Adrenal gland (tissue), 12 donors: ENCODE measurements around the gene P2RY1. TPM values are rescaled to one million over a fixed set of nuclear protein-coding genes. Genes with fewer than 3 reads are reported as not detected.

Experiments
- DNase-seq, 7 donors: peaks; one replicate each; pipeline ENCODE4 v3.0.0-alpha.2; 2019 to 2020
- H3K27ac ChIP-seq, 5 donors: fragments of 200-600 bp; sonication (generic) in 4 of 5; 1 replicate in 3 of 5; 2 replicates in 2 of 5; pipeline versions ENCODE4 v1.5.1 to v1.8.0; 2016 to 2020; ENCODE audit warnings: mild to moderate bottlenecking in 1 of 5
- H3K27me3 ChIP-seq: fragments of 200-600 bp; 2 replicates; pipeline ENCODE4 v1.8.0; 2021
- H3K36me3 ChIP-seq, 2 donors: fragments of 200-600 bp; replicated peaks in 1 of 2; 1 replicate in 1 of 2; 2 replicates in 1 of 2; pipeline versions ENCODE4 v1.5.1 to v1.8.0; 2018 to 2022
- H3K4me1 ChIP-seq, 2 donors: fragments of 200-600 bp; replicated peaks in 1 of 2; 1 replicate in 1 of 2; 2 replicates in 1 of 2; pipeline versions ENCODE4 v1.5.1 to v1.8.0; 2018 to 2021
- H3K4me3 ChIP-seq, 4 donors: fragments of 200-600 bp; sonication (generic) in 3 of 4; one replicate each; pipeline ENCODE4 v1.5.1; 2016 to 2018
- H3K9me3 ChIP-seq, 3 donors: fragments of 200-600 bp; sonication (generic) in 1 of 3; replicated peaks in 1 of 3; 1 replicate in 2 of 3; 2 replicates in 1 of 3; pipeline versions ENCODE4 v1.5.1 to v1.8.0; 2016 to 2021
- CTCF ChIP-seq, 6 experiments: fragments of 450-650 bp in 4 of 6; fragments of 200-600 bp in 2 of 6; sonication (generic) in 1 of 6; IDR thresholded peaks; 1 replicate in 5 of 6; 2 replicates in 1 of 6; pipeline versions ENCODE4 v1.5.1 to v1.8.0; 2016 to 2021; ENCODE audit warnings: antibody characterized with exemption in 6 of 6, mild to moderate bottlenecking in 2 of 6, moderate library complexity in 1 of 6
- POLR2A ChIP-seq, 2 donors: fragments of 450-650 bp; IDR thresholded peaks; one replicate each; pipeline ENCODE4 v1.6.1; 2017; ENCODE audit warnings: antibody characterized with exemption in 2 of 2, mild to moderate bottlenecking in 2 of 2, moderate library complexity in 1 of 2
- WGBS, 4 donors: extraction: QIAGEN DNeasy Blood & Tissue Kit in 2 of 4; methylation state at CpG; one replicate each; pipeline versions ENCODE4 v1.1.5 to v1.1.7; 2013 to 2017; 5-methylcytosine and 5-hydroxymethylcytosine counted together
- intact Hi-C, 2 donors: fragments of 100-400 bp; cut with DNase I; formaldehyde crosslinking; loops; one replicate each; pipeline versions ENCODE4 v1.14.1 to v1.15.0; 2022 to 2023
- polyA plus RNA-seq, 3 donors: library from polyadenylated mRNA; stranded (reverse); fragments of 200-250 nt in 2 of 3; fragments of 350-450 nt in 1 of 3; fragmentation: Illumina TruSeq in 1 of 3; extraction: RNeasy Lipid Tissue Mini Kit (QIAGEN cat#74804) in 1 of 3; gene quantifications; one replicate each; pipeline ENCODE4 v1.2.3, GENCODE V29; 2013 to 2014
- total RNA-seq, 9 donors: library from RNA; depleted of rRNA in 4 of 9; stranded (reverse); fragments of >200 nt in 4 of 9; fragments of 120-200 nt in 1 of 9; fragmentation: NEBNext Ultra II Directional in 1 of 9; extraction: Animal tissue kit (Norgen Biotek cat#: 25700) in 1 of 9; gene quantifications; one replicate each; pipeline versions ENCODE4 v1.1.0 to v1.2.4, GENCODE V29; 2013 to 2023
- donor health status: healthy with polysubstance abuse.
- donor health status: Bipolar disorder and iron deficiency.
- donor health status: DM: yes; HTN: yes; CAD: no.
- donor health status: DM: no; HTN: no; CAD: no.
- donor health status: DM: no; HTN: no; CAD: no.
- donor health status: DM: yes; HTN: yes; CAD: no.

P2RY1 gene
- total and polyA plus RNA-seq, 12 donors = 0.57 to 7.6 (median 3.5) TPM

- no peak overlapping the region for H3K4me3 ChIP-seq
- no peak for DNase-seq
- TF ChIP-seq POLR2A (IDR thresholded peaks at IDR 0.05) (no peak), CTCF (IDR thresholded peaks at IDR 0.05) (no peak)
- no peaks in the 10 kb centered on the region for H3K4me1 ChIP-seq
- no peak overlapping the region for H3K27ac ChIP-seq
- intact Hi-C loops = no loop called here
- no peaks in the 10 kb centered on the region for H3K9me3 ChIP-seq
- H3K36me3 ChIP-seq = no peaks in the 10 kb centered on the region
- H3K27me3 ChIP-seq = no peaks in the 10 kb centered on the region
- WGBS, 4 donors = 68 to 83% (median 71%) methylated on average over 2 of the region's 2 CpGs
These were observed 41.0 kb upstream of the P2RY1 start for GRCh38 chr3:152793969-152794368.

- DNase-seq = no peak
- H3K4me3 ChIP-seq = no peak overlapping the region
- H3K9me3 ChIP-seq = no peaks in the 10 kb centered on the region
- H3K36me3 ChIP-seq = no peaks in the 10 kb centered on the region
- no peak overlapping the region for H3K27ac ChIP-seq
- intact Hi-C loops = no loop called here
- 72 to 86% (median 76%) methylated on average over 4 of the region's 4 CpGs for WGBS, 4 donors
- no peaks in the 10 kb centered on the region for H3K4me1 ChIP-seq
- no peak for TF ChIP-seq POLR2A (IDR thresholded peaks at IDR 0.05)
- TF ChIP-seq CTCF (IDR thresholded peaks at IDR 0.05) = no peak
- H3K27me3 ChIP-seq = no peaks in the 10 kb centered on the region
These were observed 37.0 kb upstream of the P2RY1 start for GRCh38 chr3:152797751-152798432.

GRCh38 chr3:152811974-152812760 is 22.8 kb upstream of the P2RY1 start:
- Histone ChIP-seq H3K9me3 (no peaks in the 10 kb centered on the region), H3K27ac (no peak overlapping the region), H3K27me3 (no peaks in the 10 kb centered on the region), H3K4me3 (no peak overlapping the region), H3K4me1 (no peaks in the 10 kb centered on the region), H3K36me3 (no peaks in the 10 kb centered on the region)
- intact Hi-C loops = no loop called here
- no peak for DNase-seq
- TF ChIP-seq POLR2A (IDR thresholded peaks at IDR 0.05) (no peak), CTCF (IDR thresholded peaks at IDR 0.05) (no peak)
- 27 to 50% (median 42%) methylated on average over 1 of the region's 1 CpG for WGBS, 4 donors

- WGBS, 4 donors = 58 to 71% (median 65%) methylated on average over 1 of the region's 1 CpG
- intact Hi-C loops = no loop called here
- Histone ChIP-seq H3K27me3 (no peaks in the 10 kb centered on the region), H3K4me1 (no peaks in the 10 kb centered on the region), H3K4me3 (no peak overlapping the region), H3K27ac (no peak overlapping the region), H3K36me3 (no peaks in the 10 kb centered on the region), H3K9me3 (no peaks in the 10 kb centered on the region)
- no peak for TF ChIP-seq POLR2A (IDR thresholded peaks at IDR 0.05)
- TF ChIP-seq CTCF (IDR thresholded peaks at IDR 0.05) = no peak
- no peak for DNase-seq
These were observed 17.5 kb upstream of the P2RY1 start for GRCh38 chr3:152817400-152817799.
